NB4 (cell line): ENCODE data around the gene KCNRG.

Experiments used
- MAX ChIP-seq: IDR thresholded peaks from 2 replicates; pipeline ENCODE4 v1.6.1; 2011; ENCODE audit warnings: low read depth, low read length
- MYC ChIP-seq: IDR thresholded peaks from 2 replicates; pipeline ENCODE4 v1.6.1; 2011; ENCODE audit warnings: low read depth, low read length
- POLR2A ChIP-seq: IDR thresholded peaks from 2 replicates; pipeline ENCODE4 v1.6.1; 2011; ENCODE audit warnings: mild to moderate bottlenecking; ENCODE audit not compliant: insufficient read length; ENCODE audit errors: extremely low read depth
- TF ChIP-seq, protein P1 (sequence below): IDR thresholded peaks from one replicate; pipeline ENCODE4 v1.5.1; 2012; ENCODE audit warnings: low read depth, low read length

DNA sequence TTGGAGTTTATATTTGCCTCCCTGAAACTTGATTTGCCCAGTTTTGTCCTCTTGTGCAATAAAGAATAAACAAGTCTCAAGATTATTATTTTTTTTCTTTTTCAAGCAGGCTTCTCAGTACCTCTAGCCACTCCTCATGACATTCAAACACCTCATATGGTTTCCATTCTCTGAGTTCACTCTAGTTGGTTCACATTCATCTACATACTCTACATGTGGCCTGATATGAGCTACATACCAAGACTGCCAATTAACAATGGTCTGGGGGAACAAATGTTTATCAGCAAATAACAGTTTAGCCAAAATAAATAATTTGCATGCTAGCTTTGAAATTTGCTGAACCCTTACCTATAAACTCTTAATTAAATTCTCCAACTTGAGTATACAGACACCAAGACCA is 22.5 kb downstream of the KCNRG start:
- TF ChIP-seq POLR2A (no peak), MAX (no peak), MYC (no peak)
- TF ChIP-seq, protein P1, sequence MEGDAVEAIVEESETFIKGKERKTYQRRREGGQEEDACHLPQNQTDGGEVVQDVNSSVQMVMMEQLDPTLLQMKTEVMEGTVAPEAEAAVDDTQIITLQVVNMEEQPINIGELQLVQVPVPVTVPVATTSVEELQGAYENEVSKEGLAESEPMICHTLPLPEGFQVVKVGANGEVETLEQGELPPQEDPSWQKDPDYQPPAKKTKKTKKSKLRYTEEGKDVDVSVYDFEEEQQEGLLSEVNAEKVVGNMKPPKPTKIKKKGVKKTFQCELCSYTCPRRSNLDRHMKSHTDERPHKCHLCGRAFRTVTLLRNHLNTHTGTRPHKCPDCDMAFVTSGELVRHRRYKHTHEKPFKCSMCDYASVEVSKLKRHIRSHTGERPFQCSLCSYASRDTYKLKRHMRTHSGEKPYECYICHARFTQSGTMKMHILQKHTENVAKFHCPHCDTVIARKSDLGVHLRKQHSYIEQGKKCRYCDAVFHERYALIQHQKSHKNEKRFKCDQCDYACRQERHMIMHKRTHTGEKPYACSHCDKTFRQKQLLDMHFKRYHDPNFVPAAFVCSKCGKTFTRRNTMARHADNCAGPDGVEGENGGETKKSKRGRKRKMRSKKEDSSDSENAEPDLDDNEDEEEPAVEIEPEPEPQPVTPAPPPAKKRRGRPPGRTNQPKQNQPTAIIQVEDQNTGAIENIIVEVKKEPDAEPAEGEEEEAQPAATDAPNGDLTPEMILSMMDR, result no peak
